NCI-H748 treated with DMSO at 0.1 percent for 48 hours (cell line): ENCODE data around the gene SPSB1.
"Not testable (repeated sequence)": the region's sequence is repeated elsewhere in the genome, so short reads cannot be mapped to it uniquely, and the experiment has no call there.

Source experiments
- DNase-seq: peaks from one replicate; lab custom pipeline; 2025; lab: John Stamatoyannopoulos, UW

Gene SPSB1

DNA sequence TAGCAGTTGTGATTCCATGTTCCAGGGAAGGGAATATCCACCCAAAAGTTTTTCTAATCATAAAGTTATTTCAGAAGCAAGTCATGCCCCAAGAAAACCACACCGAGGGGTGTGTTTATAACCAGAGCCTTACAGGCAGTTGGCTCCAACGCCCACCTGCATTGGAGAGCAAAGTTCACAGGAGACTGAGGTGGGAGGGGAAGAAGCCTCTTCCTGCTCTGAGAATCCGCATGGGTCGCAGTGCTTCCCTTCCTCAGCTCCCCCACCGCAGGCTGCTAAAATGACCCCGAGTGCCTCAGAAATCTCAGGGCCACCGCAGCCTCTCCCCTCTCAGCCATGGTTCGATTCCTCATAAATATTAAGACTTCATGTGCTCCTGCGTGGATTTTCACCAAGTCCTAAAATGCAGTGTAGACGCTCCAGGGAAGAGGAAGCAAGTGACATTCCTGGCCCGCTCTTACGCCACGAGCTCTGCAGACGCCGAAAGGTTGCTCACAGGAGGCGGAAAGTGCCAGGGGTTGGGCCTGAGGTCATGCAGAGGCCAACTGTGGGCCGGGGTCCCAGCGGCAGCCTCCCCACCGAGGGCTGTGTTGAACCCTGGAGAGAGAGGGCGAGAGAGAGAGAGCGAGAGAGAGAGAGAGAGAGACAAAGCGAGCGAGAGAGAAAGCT, 13.4 kb upstream of the SPSB1 start:
- DNase-seq = no peak

GRCh38 chr1:9280015-9280860, 12.5 kb upstream of the SPSB1 start:
- DNase-seq = no peak

DNA sequence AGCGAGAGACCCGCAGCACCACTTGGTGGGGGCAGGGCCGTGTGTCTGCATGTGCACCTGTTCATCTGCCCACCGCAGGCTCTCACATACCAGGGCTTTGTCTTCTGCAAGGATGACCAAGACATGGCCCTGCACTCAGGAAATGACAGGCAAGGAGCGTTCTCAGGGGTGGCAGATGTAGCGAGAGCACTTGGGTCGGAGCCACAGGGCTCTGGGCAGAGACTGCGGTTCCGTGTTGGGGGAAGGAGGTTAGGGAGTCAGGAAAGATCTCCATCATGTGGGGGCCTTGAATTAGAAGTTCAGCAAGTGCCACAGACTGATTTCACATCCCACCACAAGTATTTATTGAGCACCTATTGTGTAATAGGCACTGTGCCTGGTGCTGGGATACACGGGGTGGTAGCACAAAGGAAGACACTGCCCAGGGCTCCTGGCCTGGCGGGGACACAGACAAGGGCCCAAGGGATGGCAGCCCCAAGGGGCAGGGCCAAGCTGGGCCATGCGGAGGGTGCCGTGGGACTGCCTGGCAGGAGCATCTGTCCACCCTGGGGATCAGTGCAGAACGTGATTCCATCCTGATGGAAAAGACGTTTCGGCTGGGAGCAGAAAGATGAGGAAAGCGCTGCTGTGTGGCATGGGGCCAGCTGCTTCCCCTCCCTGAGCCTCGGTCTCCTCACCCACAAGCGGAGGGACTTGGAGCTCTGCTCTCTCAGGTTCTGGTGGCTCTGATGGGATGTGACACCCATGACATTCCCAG, 11.4 kb upstream of the SPSB1 start:
- no peak for DNase-seq

DNA sequence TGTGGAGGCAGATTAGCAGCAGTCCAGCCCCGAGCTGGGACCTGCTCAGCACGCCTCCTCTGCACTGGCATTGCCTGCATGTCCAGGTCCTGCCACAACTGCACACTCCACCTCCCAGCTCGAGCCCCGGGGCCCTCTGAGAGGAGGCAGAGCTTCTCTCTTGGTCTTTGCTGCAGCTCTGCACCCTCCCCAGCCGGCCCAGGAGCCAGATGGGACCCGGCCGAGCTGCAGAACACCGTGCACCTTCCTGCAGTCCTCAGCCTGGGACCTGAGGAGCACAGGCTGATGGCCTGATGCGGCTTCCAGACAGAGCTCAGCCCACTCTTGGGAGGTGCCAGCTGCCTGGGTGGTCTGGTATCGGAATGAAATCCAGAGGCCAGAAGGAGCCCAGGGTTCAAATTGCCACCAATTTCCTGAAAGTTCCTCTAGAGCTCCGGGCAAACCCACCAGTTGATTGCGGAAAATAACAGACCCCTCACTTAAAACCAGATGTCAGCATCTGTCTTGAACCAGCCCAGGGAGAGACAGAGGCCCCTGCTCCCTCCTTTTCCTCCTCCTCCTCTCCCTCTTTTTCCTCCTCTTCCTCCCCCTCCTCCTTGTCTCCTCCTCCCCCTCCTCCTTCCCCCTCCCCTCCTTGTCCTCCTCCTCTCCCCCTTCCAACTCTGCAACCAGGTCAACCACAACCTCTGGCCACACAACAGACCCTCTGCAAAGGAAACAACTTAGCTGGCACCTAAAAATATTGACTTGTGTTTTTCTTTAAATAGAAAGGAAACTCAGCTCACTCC, 10.6 kb upstream of the SPSB1 start:
- DNase-seq = no peak

GRCh38 chr1:9282696-9282955, 10.1 kb upstream of the SPSB1 start:
- no peak for DNase-seq

DNA sequence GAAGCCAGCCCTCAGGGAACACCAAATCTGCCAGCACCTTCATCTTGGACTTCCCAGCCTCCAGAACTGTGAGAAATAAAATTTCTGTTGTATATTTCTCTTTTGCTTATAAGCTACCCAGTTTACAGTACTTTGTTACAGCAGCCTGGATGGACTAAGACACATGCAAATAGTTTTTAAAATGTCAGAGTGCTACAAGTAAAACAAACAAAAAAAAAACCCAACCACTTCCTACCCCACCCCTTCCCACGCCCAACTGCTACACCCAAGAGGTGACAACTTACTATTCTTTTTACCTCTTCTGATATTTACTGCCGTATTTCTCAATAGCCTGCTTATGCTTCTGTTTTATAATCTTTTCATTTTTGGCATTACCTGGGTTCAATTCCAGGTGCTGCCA, 8.6 kb upstream of the SPSB1 start:
- no peak for DNase-seq

GRCh38 chr1:9286556-9286955, 6.1 kb upstream of the SPSB1 start:
- DNase-seq = no peak

- no peak for DNase-seq
Measured at GRCh38 chr1:9289090-9289534, 3.6 kb upstream of the SPSB1 start.

DNA sequence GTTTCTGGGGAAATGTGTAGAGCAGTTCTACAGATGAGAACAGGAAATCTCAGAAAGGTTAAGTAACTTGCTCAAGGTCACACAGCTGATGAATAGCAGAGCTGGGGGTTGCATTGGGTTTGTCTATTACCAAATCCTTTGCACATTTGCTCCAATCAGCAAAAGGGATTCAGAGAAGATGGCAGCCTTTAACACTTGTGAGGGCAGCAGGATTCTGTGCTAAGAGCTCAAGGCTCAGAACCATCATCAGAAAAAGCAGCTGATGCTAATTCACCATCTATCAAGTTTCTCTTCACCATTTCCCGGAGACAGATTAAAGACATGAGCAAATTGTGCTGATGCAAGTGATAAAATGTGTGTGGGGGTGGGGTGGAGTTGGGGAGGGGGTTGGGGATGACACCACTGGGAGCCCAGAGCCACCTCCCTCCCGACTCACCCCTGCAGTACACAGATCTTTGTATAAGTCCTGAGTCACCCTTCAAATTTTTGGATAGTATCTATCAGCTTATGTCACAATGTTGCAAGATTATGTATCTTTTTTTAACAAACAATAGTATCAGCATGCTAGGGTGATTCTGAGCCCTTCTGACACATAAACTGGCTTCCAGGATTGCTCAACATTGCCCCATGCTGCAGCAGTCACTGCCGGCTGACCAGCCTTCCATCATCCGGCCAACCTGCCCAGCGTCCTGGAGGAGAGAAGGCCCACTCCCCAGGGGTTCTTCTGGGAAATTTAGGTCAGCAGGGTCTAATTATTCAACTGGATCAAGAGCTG, 2.8 kb upstream of the SPSB1 start:
- no peak for DNase-seq

GRCh38 chr1:9291914-9292360, 757 bp upstream of the SPSB1 start:
- DNase-seq = no peak

DNA sequence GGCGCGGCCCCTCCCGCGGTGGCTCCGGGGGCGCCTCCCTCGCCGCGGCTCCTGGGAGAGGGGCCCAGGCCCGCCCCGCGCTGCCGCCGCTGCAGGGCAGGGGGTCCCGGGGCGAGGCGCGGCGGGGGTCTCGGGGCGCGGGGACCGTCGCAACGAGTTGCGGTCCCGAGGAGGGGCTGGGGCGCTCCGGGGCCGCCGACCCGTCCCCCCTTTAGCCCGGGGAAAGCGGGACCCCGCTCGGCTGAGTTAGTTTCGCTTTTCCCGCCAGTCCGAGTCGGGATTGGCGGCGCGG, 493 bp downstream of the SPSB1 start:
- no peak for DNase-seq

GRCh38 chr1:9293533-9294404, 1.1 kb downstream of the SPSB1 start:
- DNase-seq = no peak

- no peak for DNase-seq
Measured at GRCh38 chr1:9294405-9294773, 1.7 kb downstream of the SPSB1 start.

DNA sequence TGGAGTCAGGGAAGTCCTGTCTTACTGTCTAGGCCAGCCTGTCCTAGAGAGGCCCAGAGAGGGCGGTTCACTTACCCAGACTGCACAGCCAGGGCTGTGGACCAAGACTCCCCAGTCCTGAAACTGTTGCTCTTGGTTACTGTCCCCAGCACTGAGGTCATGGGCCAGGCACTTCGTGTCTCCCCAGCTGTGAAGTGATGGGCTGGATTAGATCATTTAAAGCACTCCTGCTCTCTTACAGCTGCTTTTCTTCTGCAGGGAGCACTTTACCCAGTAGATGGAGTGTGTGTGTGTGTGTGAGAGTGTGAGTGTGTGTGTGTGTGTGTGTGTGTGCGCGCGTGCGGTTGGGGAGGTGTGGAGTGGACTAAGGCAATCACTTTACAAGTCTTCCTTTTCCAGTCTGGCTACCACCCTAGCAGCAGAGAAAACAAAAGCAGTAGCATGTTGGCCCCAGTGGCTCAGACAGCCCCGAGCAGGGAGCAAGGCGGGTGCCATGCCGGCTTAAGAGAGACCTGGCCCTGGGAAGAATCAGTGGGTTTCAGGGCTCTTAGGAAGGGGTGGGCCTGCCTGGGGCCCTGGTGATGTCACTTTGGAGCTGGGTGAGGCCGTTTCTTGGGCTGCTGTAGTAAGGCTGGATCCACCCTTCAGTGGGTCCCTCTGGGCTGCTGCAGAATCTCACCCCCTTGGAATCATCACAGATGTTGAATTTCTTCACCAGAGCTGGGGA, 2.4 kb downstream of the SPSB1 start:
- DNase-seq = no peak

DNA sequence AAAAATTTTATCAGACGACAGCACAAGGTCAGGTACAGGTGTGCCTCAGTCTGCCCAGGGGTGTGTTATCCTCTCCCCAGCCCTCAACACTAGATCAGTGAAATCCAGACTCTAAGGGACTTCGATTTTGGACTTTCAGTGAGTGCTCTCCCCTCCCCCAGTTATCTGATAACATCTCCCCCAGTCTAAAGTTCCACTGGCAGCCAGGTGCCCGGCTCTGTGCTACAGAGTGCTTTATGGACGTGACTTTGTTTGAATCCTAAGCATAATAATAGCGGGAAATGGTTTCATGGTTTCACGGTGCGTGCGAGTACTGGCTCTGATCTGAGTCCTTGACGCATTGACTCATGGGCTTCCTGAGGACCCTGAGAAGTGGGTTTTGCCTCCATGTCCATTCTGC, 3.2 kb downstream of the SPSB1 start:
- no peak for DNase-seq

GRCh38 chr1:9296850-9297249, 4.2 kb downstream of the SPSB1 start:
- no peak for DNase-seq

DNA sequence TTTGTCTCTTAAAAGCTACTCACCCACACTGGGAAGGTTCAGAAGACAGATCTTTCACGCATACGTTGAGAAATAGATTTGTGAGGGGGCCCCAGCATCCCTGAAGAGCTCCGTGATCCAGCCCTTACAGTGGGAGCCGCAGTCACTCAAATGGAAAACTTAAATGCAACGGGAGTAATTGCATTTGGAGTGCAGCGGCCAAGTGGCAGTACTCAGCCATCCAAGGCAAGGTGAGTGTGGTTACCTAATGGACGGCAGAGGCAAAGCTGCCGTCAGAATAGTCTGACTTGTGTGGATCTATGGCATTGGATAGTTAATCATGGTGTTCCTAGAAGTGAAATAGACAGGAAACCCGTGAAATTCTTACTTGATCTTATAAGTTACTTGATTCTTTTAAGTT, 5.1 kb downstream of the SPSB1 start:
- DNase-seq = no peak

DNA sequence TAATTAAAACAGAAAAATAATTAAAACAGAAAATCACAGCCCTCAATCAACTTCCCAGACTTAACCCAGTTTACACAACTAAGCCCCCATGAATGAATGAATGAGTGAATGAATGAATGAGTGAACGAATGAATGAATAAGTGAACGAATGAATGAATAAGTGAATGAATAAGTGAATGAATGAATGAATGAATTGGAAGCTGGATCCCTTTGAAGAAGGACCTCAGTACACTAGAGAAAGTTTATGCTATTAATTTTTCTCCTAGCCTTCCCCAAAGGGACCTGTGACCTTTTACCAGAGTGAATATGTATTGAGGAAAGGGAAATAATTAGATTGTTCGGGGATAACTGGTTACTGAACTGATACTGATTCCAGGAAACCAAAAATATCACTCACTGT, 5.6 kb downstream of the SPSB1 start:
- DNase-seq = no peak

- DNase-seq = not testable (repeated sequence)
Measured at GRCh38 chr1:9299571-9300541, 7.2 kb downstream of the SPSB1 start.
